ENCODE data around the gene TUBB3. TPM values are rescaled to one million over a fixed set of nuclear protein-coding genes. Genes with fewer than 3 reads are reported as not detected.
A peak's percentile ranks its signal among the peaks of the same experiment; 100 is the strongest.

TUBB3 gene
- total RNA-seq, 1 experiment from 2014 or later = 209 TPM

- CTCF ChIA-PET = interaction anchor here (1.0 to 2.1 kb wide), 8 partner anchors 8 to 211 kb away, joined by 3 to 29 read pairs (median 4); partner anchors contain the start of gene SPIRE2
- peaks cover 19% of the 10 kb centered on the region for H3K4me1 Mint-ChIP-seq
- peaks cover 33% of the 10 kb centered on the region for H3K27me3 Mint-ChIP-seq (ENCODE audit: low read depth)
- H3K36me3 Mint-ChIP-seq = no peaks in the 10 kb centered on the region
- POLR2A ChIA-PET = interaction anchor here (1.1 to 1.3 kb wide), 3 partner anchors 8 to 55 kb away, joined by 3 to 6 read pairs (median 5); no protein-coding TSS in a partner anchor
- DNase-seq (ENCODE audit: low spot score) (peak; percentile 40), ATAC-seq (peak; percentile 11)
- peak overlapping the region; percentile 75 for H3K4me3 Mint-ChIP-seq
- H3K27ac Mint-ChIP-seq = no peak overlapping the region
- H3K9me3 Mint-ChIP-seq = no peaks in the 10 kb centered on the region
- no peak for TF ChIP-seq ERG (CRISPR knock-in tag; IDR thresholded peaks at IDR 0.05)
- no peak for TF ChIP-seq MYBL2 (CRISPR knock-in tag; IDR thresholded peaks at IDR 0.05)
- TF ChIP-seq NR3C1 (CRISPR knock-in tag; conservative IDR thresholded peaks at IDR 0.05; ENCODE audit: low read depth) = 0 out of 2 replicates have a peak, but pooled peaks have one; percentile 35
- 0 out of 2 replicates have a peak, but pooled peaks have one; percentile 73 for TF ChIP-seq ZNF219 (CRISPR knock-in tag; IDR thresholded peaks at IDR 0.05; ENCODE audit: borderline replicate concordance)
- TF ChIP-seq SMAD3 (CRISPR knock-in tag; IDR thresholded peaks at IDR 0.05; ENCODE audit: borderline replicate concordance) = peak; percentile 77; the same call in 1 of the 2 replicates
- TF ChIP-seq NFE2L1 (CRISPR knock-in tag; IDR thresholded peaks at IDR 0.05) = peak; percentile 60; the same call in 1 of the 2 replicates
- TF ChIP-seq STAT6 (CRISPR knock-in tag; conservative IDR thresholded peaks at IDR 0.05; ENCODE audit: low read depth) = no peak
- no peak for TF ChIP-seq EMX1 (CRISPR knock-in tag; IDR thresholded peaks at IDR 0.05)
- 0 out of 2 replicates have a peak, but pooled peaks have one; percentile 24 for TF ChIP-seq E2F4 (CRISPR knock-in tag; IDR thresholded peaks at IDR 0.05; ENCODE audit: borderline replicate concordance, low read depth)
- peak; percentile 18; the same call in 1 of the 2 replicates for TF ChIP-seq ETV6 (CRISPR knock-in tag; IDR thresholded peaks at IDR 0.05)
- TF ChIP-seq E2F1 (CRISPR knock-in tag; IDR thresholded peaks at IDR 0.05) = peak; percentile 54; the same call in 1 of the 2 replicates
- peak; percentile 60; the same call in 1 of the 2 replicates for TF ChIP-seq TEAD1 (CRISPR knock-in tag; IDR thresholded peaks at IDR 0.05)
- peak; percentile 49; the same call in 1 of the 2 replicates for TF ChIP-seq ZNF317 (CRISPR knock-in tag; IDR thresholded peaks at IDR 0.05; ENCODE audit: borderline replicate concordance, low read depth)
- TF ChIP-seq ZMAT4 (CRISPR knock-in tag; IDR thresholded peaks at IDR 0.05) = no peak
- TF ChIP-seq RORB (CRISPR knock-in tag; IDR thresholded peaks at IDR 0.05) = no peak
- TF ChIP-seq TP53 (CRISPR knock-in tag; IDR thresholded peaks at IDR 0.05) = peak; percentile 47; the same call in 1 of the 2 replicates
- peak; percentile 74 for TF ChIP-seq HMGXB4 (CRISPR knock-in tag; IDR thresholded peaks at IDR 0.05)
- TF ChIP-seq E2F5 (CRISPR knock-in tag; IDR thresholded peaks at IDR 0.05) = peak; percentile 87
- peak; percentile 91; the same call in 1 of the 2 replicates for TF ChIP-seq FOXP1 (CRISPR knock-in tag; IDR thresholded peaks at IDR 0.05; ENCODE audit: borderline replicate concordance)
- peak; percentile 71; the same call in 1 of the 2 replicates for TF ChIP-seq ZBTB43 (CRISPR knock-in tag; IDR thresholded peaks at IDR 0.05)
- TF ChIP-seq FOXP4 (CRISPR knock-in tag; IDR thresholded peaks at IDR 0.05) = peak; percentile 79; the same call in 1 of the 2 replicates
These were observed 5.2 kb upstream of the TUBB3 start for GRCh38 chr16:89917773-89918452.

All from WTC11 (cell line).